HG02981 (cell line): ENCODE measurements around the gene CD109.
A peak's percentile ranks its signal among the peaks of the same experiment; 100 is the strongest.
"Not testable (repeated sequence)": the region's sequence is repeated elsewhere in the genome, so short reads cannot be mapped to it uniquely, and the experiment has no call there.

ENCODE experiments used
- ATAC-seq: cut with Tn5 transposase; IDR thresholded peaks from one replicate; pipeline ENCODE4 v1.9.1; 2021; ENCODE audit warnings: mild to moderate bottlenecking, moderate library complexity; ENCODE audit not compliant: unreplicated experiment

CD109 gene

GRCh38 chr6:73784726-73785505 lies 88.9 kb downstream of the CD109 start:
- no peak for ATAC-seq

GRCh38 chr6:73790574-73790973 lies 94.6 kb downstream of the CD109 start:
- no peak for ATAC-seq

GRCh38 chr6:73791336-73791735 lies 95.3 kb downstream of the CD109 start:
- no peak for ATAC-seq

- ATAC-seq: no peak
Observed at GRCh38 chr6:73792738-73793137, 96.7 kb downstream of the CD109 start.

- ATAC-seq: no peak
Observed at GRCh38 chr6:73796881-73797280, 100.9 kb downstream of the CD109 start.

- no peak for ATAC-seq
Observed at GRCh38 chr6:73797861-73798260, 101.9 kb downstream of the CD109 start.

GRCh38 chr6:73798592-73798991 lies 102.6 kb downstream of the CD109 start:
- ATAC-seq: peak; percentile 89

GRCh38 chr6:73800997-73801396 lies 105.0 kb downstream of the CD109 start:
- ATAC-seq: no peak

- ATAC-seq: no peak
Observed at GRCh38 chr6:73801652-73802268, 105.8 kb downstream of the CD109 start.

- no peak for ATAC-seq
Observed at GRCh38 chr6:73802366-73802765, 106.4 kb downstream of the CD109 start.

- ATAC-seq: no peak
Observed at GRCh38 chr6:73803562-73804241, 107.7 kb downstream of the CD109 start.

GRCh38 chr6:73805221-73805620 lies 109.2 kb downstream of the CD109 start:
- ATAC-seq: not testable (repeated sequence)

- not testable (repeated sequence) for ATAC-seq
Observed at GRCh38 chr6:73805982-73806381, 110.0 kb downstream of the CD109 start.

GRCh38 chr6:73811706-73812105 lies 115.7 kb downstream of the CD109 start:
- ATAC-seq: no peak

- ATAC-seq: no peak
Observed at GRCh38 chr6:73817253-73817652, 121.2 kb downstream of the CD109 start.

GRCh38 chr6:73823046-73823735 lies 127.2 kb downstream of the CD109 start:
- ATAC-seq: no peak

- no peak for ATAC-seq
Observed at GRCh38 chr6:73823832-73824231, 127.8 kb downstream of the CD109 start.

- ATAC-seq: no peak
Observed at GRCh38 chr6:73826571-73826970, 130.6 kb downstream of the CD109 start.

GRCh38 chr6:73830119-73830518 lies 134.1 kb downstream of the CD109 start:
- no peak for ATAC-seq

- ATAC-seq: no peak
Observed at GRCh38 chr6:73832313-73832712, 136.3 kb downstream of the CD109 start.

- not testable (repeated sequence) for ATAC-seq
Observed at GRCh38 chr6:73844696-73845095, 148.7 kb downstream of the CD109 start.
